KMS-11 (cell line): Measurements from ENCODE around the gene LHX3.

Source experiments
- H2AFZ ChIP-seq: fragments of 200-600 bp; sonication (generic); 2 replicates; pipeline ENCODE4 v1.6.1; 2016; ENCODE audit warnings: antibody characterized with exemption, mixed run types, low read depth
- H3K27ac ChIP-seq: fragments of 200-600 bp; sonication (generic); 2 replicates; pipeline ENCODE4 v1.6.1; 2016; ENCODE audit warnings: mild to moderate bottlenecking, mixed run types
- H3K27me3 ChIP-seq: fragments of 200-600 bp; sonication (generic); 2 replicates; pipeline ENCODE4 v1.6.1; 2017; ENCODE audit warnings: mild to moderate bottlenecking, low read depth, mixed run types, moderate library complexity; ENCODE audit not compliant: insufficient read depth
- H3K36me3 ChIP-seq: fragments of 200-600 bp; sonication (generic); 2 replicates; pipeline ENCODE4 v1.6.1; 2017; ENCODE audit warnings: mild to moderate bottlenecking, mixed run types; ENCODE audit not compliant: insufficient read depth
- H3K4me1 ChIP-seq: fragments of 200-600 bp; sonication (generic); 2 replicates; pipeline ENCODE4 v1.6.1; 2016; ENCODE audit warnings: mild to moderate bottlenecking, low read depth, mixed run types; ENCODE audit not compliant: poor library complexity, severe bottlenecking
- H3K4me2 ChIP-seq: fragments of 200-600 bp; sonication (generic); 2 replicates; pipeline ENCODE4 v1.7.0; 2016; ENCODE audit warnings: mild to moderate bottlenecking, mixed run types
- H3K4me3 ChIP-seq: fragments of 200-600 bp; sonication (generic); IDR thresholded peaks from 2 replicates; pipeline ENCODE4 v1.6.1; 2017; ENCODE audit warnings: low read depth, low read length, mixed read lengths; ENCODE audit not compliant: insufficient read depth
- H3K79me2 ChIP-seq: fragments of 200-600 bp; sonication (generic); 2 replicates; pipeline ENCODE4 v1.6.1; 2016; ENCODE audit warnings: low read depth, mixed run types; ENCODE audit not compliant: insufficient read depth
- H3K9ac ChIP-seq: fragments of 200-600 bp; sonication (generic); 2 replicates; pipeline ENCODE4 v1.6.1; 2016; ENCODE audit warnings: mild to moderate bottlenecking, mixed run types
- H4K20me1 ChIP-seq: fragments of 200-600 bp; sonication (generic); 2 replicates; pipeline ENCODE4 v1.6.1; 2016; ENCODE audit warnings: mild to moderate bottlenecking, mixed run types; ENCODE audit not compliant: insufficient read depth
- TF ChIP-seq, protein P1 (sequence below): fragments of 200-600 bp; sonication (generic); conservative IDR thresholded peaks from 2 replicates; pipeline ENCODE4 v1.6.1; 2017; ENCODE audit warnings: low read depth, mild to moderate bottlenecking, antibody characterized with exemption, low read length, moderate library complexity, mixed read lengths

LHX3 gene

DNA sequence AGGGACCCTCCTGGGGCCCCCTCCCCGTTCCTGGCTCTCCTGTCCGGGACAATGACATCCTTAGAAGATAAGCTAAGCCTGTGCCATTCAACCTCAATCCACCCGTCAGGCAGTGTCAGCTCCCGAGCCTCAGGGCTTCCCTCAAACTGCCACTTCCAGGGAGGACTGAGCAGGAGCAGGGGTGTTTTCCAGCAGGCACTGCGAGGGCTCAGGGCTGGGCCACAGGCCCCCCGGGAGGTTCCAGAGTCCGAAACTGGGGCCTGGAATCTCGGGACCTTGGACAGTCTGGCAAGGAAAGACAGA is 26.2 kb downstream of the LHX3 start:
- TF ChIP-seq, protein P1, sequence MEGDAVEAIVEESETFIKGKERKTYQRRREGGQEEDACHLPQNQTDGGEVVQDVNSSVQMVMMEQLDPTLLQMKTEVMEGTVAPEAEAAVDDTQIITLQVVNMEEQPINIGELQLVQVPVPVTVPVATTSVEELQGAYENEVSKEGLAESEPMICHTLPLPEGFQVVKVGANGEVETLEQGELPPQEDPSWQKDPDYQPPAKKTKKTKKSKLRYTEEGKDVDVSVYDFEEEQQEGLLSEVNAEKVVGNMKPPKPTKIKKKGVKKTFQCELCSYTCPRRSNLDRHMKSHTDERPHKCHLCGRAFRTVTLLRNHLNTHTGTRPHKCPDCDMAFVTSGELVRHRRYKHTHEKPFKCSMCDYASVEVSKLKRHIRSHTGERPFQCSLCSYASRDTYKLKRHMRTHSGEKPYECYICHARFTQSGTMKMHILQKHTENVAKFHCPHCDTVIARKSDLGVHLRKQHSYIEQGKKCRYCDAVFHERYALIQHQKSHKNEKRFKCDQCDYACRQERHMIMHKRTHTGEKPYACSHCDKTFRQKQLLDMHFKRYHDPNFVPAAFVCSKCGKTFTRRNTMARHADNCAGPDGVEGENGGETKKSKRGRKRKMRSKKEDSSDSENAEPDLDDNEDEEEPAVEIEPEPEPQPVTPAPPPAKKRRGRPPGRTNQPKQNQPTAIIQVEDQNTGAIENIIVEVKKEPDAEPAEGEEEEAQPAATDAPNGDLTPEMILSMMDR, result no peak
- H4K20me1 ChIP-seq, result no peaks in the 10 kb centered on the region
- no peak overlapping the region for H3K4me3 ChIP-seq
- H3K79me2 ChIP-seq, result no peaks in the 10 kb centered on the region
- no peaks in the 10 kb centered on the region for H3K4me1 ChIP-seq
- no peak overlapping the region for H3K4me2 ChIP-seq
- no peak overlapping the region for H3K9ac ChIP-seq
- no peak overlapping the region for H2AFZ ChIP-seq
- H3K27me3 ChIP-seq, result peaks cover 88% of the 10 kb centered on the region
- H3K36me3 ChIP-seq, result no peaks in the 10 kb centered on the region
- H3K27ac ChIP-seq, result no peak overlapping the region

DNA sequence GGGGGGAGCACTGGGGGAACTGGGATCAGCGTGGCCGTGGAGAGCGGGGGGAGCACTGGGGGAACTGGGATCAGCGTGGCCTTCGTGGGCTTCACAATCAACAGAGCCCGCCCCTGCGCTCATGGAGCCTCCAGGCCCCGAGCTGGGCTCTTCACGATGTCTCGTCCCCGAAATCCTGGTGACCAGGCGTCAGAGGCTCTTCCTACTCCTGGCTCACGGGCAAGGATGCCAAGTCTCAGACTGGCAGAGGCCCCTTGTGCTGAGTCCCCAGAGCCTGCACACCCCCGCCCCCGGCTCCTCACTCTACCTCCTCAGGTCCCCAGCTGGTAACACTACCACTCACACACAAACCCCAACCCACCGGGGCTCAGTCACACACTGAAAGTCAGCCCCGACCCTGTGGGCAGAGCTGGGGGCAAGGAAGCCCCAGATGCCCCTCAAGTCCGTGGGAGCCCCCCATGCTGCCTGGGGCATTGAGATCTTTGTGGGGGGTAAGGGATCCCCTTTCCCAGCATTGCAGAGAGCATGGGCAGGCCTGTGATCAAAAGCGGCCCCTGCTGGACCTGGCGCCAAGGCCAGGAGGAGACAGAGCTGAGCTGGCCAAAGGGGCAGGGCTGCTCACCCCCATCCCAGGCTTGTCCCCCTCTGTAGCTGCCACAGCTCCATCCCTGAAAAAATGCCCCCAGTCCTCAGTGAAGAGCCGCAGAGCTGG is 26.7 kb downstream of the LHX3 start:
- H3K27ac ChIP-seq, result no peak overlapping the region
- H3K27me3 ChIP-seq, result peaks cover 88% of the 10 kb centered on the region
- no peak overlapping the region for H2AFZ ChIP-seq
- TF ChIP-seq, protein P1, result no peak
- no peaks in the 10 kb centered on the region for H3K4me1 ChIP-seq
- no peaks in the 10 kb centered on the region for H3K79me2 ChIP-seq
- no peak overlapping the region for H3K4me3 ChIP-seq
- H3K4me2 ChIP-seq, result no peak overlapping the region
- no peaks in the 10 kb centered on the region for H3K36me3 ChIP-seq
- no peaks in the 10 kb centered on the region for H4K20me1 ChIP-seq
- H3K9ac ChIP-seq, result no peak overlapping the region

DNA sequence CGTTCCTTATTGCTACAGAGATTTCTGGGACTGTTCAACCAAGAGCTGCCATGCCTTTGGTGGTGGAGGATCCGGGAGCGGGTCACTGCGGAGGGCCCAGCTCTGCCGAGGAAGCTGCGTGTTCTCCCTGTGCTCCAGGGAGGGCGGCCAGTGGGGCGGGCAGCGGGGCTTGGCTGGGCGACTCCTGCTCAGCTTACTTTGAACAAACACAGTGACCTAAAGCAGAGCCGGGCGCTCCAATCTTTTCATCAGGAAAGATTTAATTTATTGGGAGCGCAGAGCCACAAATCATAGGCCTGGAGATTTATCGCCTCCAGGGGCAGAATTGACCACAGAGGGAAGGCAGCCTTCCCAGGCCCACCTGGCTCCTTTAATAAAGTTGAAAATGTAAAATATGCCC is 27.7 kb downstream of the LHX3 start:
- Histone ChIP-seq H3K4me2 (no peak overlapping the region), H3K27me3 (peaks cover 88% of the 10 kb centered on the region), H3K27ac (no peak overlapping the region), H3K9ac (no peak overlapping the region), H3K79me2 (no peaks in the 10 kb centered on the region), H3K4me3 (no peak overlapping the region), H2AFZ (no peak overlapping the region), H3K4me1 (peaks cover 4% of the 10 kb centered on the region), H3K36me3 (no peaks in the 10 kb centered on the region), H4K20me1 (no peaks in the 10 kb centered on the region)
- TF ChIP-seq, protein P1, result no peak

DNA sequence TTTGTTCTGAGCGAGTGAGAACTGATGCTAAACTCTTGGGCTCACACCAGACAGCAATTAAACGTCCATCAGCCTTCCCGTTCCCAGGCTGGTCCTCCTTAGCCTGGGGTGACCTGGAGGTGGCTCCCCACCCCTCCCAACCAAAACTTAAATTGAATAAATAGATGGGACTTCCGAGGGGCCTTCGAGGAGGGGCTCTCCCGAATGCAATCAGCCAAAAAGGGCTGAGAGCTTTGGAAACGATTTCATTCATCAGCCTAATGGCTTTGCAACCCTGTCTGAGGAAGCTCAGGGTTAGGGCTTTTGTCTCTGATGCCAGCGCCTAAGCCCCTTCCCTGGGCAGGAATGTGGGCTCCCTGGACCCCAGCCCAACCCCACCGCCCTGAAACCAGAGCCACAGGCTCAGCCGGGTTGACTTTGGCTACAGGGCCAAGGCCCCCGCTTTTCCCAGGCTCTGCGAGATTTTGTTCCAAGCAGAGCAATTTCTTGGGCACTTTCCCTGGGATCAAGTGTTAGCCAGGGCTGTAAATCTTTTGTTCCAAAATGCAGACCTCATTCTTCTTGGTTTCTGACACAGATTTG is 29.2 kb downstream of the LHX3 start:
- no peak overlapping the region for H3K9ac ChIP-seq
- no peak overlapping the region for H2AFZ ChIP-seq
- H3K27me3 ChIP-seq, result peaks cover 91% of the 10 kb centered on the region
- TF ChIP-seq, protein P1, result no peak
- no peaks in the 10 kb centered on the region for H3K79me2 ChIP-seq
- H3K4me1 ChIP-seq, result peaks cover 19% of the 10 kb centered on the region
- no peaks in the 10 kb centered on the region for H4K20me1 ChIP-seq
- H3K27ac ChIP-seq, result no peak overlapping the region
- H3K4me2 ChIP-seq, result no peak overlapping the region
- H3K36me3 ChIP-seq, result no peaks in the 10 kb centered on the region
- H3K4me3 ChIP-seq, result no peak overlapping the region
